GM12872 (cell line): ENCODE results near the gene BMP6.

ENCODE experiments used
- TF ChIP-seq, protein P1 (sequence below): IDR thresholded peaks from 3 replicates; pipeline ENCODE4 v1.5.1; 2011; ENCODE audit warnings: low read depth, mild to moderate bottlenecking, low read length, moderate library complexity; ENCODE audit not compliant: insufficient read depth

BMP6 gene

DNA sequence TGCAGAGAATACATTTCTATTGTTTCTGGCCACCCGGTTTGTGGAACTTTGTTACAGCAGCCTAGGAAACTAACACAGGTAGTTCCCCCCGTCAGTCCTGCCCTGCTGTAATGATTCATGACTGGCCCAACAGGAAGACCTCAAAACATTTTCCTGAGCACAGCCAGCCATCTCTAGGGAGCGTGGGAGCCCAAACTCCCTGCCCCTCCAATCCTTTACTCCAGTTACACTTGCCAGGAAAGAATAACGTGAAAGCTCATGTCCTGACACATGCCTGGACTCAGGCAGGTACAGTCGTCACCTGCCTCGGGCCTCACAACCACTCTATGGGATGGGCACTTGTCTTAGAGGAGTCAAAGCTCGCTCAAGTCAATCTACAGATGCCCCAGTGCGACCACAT, 176.3 kb downstream of the BMP6 start:
- TF ChIP-seq, protein P1, sequence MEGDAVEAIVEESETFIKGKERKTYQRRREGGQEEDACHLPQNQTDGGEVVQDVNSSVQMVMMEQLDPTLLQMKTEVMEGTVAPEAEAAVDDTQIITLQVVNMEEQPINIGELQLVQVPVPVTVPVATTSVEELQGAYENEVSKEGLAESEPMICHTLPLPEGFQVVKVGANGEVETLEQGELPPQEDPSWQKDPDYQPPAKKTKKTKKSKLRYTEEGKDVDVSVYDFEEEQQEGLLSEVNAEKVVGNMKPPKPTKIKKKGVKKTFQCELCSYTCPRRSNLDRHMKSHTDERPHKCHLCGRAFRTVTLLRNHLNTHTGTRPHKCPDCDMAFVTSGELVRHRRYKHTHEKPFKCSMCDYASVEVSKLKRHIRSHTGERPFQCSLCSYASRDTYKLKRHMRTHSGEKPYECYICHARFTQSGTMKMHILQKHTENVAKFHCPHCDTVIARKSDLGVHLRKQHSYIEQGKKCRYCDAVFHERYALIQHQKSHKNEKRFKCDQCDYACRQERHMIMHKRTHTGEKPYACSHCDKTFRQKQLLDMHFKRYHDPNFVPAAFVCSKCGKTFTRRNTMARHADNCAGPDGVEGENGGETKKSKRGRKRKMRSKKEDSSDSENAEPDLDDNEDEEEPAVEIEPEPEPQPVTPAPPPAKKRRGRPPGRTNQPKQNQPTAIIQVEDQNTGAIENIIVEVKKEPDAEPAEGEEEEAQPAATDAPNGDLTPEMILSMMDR = no peak

DNA sequence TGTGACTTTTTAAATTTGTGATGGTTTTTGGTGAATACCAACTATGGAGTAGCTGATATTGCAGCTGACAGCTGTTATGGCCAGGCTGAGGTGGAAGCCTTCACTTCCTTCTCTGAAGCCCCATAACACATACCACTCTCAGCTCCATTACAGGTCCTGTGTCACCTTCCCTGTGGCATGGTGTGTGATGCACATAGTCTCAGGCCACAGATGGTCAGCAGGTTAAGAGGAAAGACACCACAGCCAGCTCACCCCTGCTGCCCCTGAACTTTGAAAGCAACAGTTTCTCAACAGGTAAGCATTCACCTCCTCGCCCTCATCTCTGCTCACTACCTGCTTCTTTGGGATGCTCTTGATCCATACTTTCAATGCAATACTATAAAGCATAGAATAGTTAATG, 177.0 kb downstream of the BMP6 start:
- TF ChIP-seq, protein P1 = no peak

DNA sequence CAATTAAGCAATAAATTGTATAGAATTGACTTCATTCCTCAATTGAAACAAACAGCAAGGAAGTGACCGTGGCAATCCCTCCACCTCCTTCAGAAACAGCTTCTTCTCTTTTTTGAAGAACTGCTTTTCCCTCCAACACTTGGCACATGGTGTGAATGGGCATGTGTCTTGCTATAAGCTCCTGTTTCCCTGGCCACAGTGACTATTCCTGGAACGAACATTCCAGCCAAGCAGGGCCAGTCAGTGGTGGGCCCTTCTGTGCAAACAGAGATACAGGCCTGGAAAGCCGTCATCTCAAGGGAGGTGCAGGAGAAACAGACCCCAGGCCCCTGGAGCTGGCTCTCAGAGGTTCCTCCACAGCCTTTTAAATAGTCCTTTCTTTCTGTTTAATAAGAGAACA, 177.8 kb downstream of the BMP6 start:
- TF ChIP-seq, protein P1 = no peak

DNA sequence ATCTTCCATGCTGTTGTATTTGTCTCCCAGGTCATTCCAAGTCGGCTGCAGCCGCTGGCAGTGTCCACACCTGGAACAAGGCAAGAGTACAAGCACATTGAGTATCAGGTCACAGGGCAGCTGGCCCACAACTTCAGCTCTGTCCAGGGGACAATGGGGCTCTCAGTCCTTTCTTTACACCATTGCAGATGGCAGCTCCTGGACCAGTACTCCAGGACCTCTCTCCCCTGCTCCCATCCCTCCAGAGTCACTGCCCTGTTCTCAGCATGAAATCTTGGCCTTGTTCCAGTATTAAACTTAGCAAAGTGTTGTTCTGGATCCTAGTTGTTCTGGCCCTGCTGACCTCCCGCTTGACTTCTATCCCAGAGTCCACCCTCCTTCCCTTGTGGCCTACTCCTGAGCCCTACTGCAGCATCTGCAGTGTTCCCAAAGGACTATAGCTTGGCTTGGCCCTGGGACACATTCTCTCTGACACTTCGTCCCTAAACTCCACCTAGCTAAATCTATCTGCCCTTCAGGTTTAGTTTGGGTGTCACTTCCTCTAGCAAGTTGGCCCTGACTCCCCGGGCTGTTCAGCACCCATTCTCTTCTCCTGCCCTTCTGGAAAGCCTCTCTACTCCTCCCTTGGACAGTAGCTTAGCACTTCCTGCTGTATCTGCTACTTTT, 178.9 kb downstream of the BMP6 start:
- TF ChIP-seq, protein P1 = no peak

DNA sequence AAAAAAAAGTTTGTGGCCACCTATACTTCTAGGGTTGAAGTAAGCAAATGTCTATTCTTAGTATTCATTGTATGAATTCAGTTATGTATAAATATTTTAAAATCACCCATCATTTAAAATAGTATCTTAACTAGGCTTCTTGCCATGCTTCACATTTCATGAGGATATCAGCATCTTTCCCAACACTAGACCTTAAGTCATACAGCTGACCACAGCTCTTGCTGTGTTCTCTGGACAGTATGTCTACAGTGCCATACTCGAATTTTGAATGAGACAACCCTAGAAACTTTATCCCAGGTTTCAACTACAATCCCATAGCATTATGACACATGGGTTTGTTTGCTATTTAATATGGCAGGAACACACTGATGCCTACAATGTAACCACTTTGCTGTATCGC, 179.5 kb downstream of the BMP6 start:
- TF ChIP-seq, protein P1 = no peak

DNA sequence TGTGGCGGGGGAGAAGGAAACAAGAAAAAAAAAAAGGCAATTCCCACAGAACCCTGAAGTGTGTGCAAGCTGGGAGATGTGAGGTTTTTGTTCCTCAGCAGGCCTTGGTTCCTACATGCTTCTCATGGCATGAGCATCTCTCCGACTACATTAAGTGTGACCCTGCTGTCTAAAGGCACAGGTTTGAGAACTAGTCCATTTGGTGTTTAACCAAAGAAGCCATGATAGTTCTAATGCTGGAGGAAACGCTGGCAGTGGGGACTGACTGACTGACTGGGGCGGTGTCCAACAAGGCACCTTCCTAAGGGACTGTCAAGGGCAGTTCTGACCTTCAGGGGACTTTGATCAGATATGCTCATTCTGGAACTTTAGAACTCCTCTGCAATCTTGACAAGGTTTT, 180.8 kb downstream of the BMP6 start:
- TF ChIP-seq, protein P1 = no peak

DNA sequence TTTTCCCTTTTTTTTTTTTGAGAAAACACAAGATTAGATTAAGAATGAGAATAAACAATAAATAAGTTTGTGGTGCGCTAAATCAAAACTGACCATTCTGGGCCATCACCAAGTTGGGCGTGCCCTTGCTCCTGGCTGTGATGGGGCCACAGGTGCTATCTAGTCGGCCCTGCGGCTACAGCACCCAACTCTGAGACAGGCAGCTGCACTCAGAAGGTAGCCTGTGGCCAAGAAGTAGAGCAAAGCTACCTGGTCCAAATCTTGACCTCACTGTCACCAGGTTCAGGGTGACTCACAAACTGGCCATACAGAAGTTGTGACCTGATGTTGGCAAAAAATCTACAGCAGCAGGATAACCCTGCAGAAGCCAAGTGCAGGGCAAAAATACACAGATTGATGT, 181.3 kb downstream of the BMP6 start:
- TF ChIP-seq, protein P1 = no peak
